ENCODE data around the gene AP1S1.
"Not testable (repeated sequence)": the region's sequence is repeated elsewhere in the genome, so short reads cannot be mapped to it uniquely, and the experiment has no call there.

AP1S1 gene

DNA sequence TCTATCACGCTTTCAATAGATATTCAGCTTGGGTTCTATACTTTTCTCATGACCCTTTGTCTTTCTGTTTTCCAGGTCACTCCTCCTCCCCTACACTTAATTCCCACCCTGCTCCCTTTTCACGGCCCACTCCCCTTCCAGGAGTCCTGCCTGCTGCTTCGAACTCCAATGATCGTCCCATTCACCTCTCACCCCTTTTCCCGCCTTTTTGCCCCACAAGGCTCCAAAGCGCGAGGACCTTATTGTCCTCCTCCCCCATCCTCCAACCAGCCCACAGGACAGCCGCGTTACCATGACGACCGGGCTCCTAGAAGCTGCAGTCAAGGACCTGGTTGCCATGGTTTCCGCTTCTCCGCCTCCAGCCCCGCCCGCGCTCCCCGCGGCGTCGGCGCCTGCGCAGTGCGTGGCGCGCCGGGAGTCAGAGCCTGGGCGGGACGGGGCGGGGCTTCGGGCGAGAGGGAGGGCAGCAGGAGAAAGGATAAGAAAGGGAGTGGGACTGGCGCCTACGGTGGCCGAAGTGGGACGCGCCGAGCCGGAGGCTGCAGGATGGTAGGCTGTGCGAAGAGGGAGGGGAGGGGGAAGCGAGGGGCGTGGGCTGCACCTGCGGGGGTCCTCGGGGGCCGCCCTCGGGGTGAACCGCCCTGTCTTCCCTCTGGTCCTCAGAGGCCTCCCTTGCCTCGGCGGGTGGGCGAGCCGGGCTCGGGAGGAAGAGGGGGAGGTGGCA is at the start of gene AP1S1:
TSS of gene AP1S1 (plus strand) at position 508 of the 724 bp plus-strand sequence. CDS start at position 547, 39 bp downstream.
- DNase-seq: peak; percentile 85

DNA sequence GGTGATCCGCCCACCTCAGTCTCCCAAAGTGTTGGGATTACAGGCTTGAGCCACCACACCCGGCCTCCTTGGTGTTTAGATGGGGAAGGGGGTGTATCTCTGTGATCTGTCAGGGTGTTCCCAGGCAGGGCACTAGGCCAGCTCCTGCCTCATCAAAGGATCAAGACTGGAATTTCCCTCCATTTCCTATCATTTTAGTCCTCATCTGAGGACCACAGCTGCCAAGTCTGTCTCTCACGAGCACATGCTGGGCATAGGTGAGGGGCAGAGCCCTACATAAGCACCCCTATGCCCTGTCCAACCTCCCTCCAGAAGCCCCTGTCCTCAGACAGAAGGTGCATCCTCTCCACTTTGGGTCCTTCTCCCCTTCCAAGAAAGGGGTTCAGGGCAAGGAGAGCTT is 49.5 kb upstream of the AP1S1 start:
- no peak for DNase-seq

DNA sequence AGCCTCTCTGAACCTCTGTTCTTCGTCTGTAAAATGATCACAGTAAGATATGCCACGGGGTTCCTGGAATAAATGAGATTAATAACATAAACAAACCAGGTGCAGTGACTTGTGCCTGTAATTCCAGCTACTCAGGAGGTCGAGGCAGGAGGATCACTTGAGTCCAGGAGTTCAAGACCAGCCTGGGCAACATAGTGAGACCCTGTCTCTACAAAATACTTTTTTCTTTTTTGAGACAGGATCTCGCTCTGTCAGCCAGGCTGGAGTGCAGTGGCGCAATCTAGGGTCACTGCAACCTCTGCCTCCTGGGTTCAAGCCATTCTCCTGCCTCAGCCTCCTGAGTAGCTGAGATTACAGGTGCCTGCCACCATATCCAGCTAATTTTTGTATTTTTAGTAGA is 49.0 kb upstream of the AP1S1 start:
- not testable (repeated sequence) for DNase-seq

DNA sequence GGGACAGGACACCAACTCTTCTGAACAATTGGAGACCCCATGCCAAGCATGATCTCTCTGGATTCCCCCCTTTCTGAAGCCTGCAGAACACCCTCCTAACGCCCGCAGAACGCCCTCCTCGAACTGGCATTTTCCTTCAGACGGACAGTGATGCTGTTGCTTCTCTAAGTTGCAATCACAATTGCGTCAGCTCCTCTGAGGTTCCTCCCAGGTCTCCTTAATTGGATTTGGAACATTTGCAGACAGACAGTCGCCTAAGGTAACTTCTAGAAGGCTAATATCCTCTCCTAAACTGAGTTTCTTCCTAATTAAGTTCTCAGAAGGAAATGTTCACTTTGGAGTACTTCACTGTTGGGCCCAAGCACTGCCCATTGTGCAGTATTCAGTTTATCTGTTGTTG is 47.9 kb upstream of the AP1S1 start:
- DNase-seq: no peak

DNA sequence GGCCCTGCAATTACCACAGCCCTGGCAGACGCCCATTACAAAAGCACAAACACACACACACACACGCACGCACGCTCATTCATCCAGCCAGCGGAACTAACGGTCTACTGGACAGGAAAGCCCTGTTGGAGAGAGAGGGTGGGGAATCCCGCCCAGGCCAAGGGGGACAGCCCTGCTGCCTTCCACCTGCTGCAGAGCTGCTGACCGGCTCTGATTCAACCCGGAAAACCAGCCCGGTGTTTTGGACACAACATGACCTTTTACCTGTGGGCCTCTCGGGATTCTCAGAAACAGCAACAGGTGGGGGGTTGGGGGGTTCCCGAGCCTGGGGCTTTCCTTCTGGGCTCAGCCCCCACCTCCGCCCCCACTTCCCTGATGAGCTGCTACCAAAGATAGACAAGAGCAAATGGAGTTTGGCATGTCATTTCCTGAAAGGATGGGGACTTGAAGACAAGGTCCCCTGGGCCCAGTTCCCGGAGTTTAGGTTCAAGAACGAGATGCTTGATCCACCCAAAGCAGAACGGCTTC is 45.9 kb upstream of the AP1S1 start:
- no peak for DNase-seq

DNA sequence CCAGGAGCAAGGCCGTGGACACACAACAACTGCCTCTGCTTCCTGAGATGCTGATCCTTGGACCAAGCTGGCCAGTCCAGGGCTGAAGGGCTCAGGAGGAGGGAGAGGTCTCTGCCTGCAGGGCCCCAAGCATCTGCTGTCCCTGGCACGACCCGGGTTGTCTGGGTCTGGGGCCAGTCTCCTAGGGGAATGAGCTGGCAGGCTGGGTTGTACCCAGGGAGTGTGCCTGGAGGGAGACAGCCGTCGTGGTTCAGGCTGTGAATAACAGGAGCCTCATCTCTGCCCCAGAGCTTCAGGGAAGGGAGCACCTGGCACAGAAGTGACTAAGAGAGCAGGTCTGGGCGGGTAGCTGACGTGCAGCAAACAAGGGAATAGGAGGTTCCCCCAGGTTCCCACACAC is 45.3 kb upstream of the AP1S1 start:
- DNase-seq: no peak

DNA sequence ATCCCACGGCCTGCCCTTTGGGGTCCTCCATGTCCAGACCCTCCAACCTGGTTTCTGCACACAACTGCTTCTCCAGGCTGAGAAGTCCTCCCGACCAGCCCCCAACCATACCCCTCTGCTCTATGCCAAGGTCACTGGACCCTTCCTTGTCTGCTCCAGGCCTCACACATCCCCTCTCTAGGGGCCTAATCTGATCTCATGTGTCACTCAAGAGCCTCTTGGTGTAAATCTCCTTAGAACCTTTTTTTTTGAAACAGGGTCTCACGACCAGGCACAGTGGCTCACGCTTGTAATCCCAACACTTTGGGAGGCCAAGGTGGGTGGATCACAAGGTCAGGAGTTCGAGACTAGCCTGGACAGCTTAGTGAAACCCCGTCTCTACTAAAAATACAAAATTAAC is 44.9 kb upstream of the AP1S1 start:
- no peak for DNase-seq

DNA sequence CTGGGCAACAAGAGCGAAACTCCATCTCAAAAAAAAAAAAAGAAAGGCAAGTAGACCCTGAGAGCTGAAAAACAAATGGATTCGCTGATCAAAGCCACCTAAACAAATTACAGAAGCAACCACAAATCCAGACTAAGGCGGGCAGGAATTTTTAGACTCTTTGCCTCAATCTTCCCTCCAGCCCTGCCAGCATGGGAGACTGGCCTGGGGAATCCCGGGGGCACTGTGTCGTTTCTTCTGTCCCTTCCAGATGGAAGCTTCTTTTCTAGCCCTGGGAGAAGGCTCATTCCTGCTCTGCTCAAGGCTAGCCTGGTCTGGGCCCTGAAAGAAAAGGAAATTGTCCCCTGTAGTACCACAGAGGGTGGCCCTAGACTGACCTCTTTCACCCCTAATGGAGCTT is 43.0 kb upstream of the AP1S1 start:
- DNase-seq: no peak

DNA sequence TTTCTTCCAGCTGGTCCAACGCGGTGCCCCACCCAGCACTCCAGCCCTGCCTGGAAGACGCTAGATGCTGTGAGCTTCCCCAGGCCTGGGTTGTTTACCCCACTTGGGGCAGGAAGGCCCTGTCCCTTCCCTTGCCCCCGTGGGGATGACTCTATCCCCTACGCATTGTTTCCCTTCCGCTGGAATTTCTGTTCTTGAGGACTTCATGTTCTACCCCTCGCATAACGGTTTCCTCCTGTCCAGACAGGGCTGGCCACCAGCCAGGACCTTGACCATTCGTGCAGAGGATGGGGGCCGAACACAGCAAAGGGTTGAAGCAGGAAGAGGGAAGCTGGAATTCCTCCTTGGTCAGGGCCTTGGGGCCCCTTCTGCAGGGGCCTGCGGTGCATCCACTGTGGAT is 42.0 kb upstream of the AP1S1 start:
- DNase-seq: no peak

DNA sequence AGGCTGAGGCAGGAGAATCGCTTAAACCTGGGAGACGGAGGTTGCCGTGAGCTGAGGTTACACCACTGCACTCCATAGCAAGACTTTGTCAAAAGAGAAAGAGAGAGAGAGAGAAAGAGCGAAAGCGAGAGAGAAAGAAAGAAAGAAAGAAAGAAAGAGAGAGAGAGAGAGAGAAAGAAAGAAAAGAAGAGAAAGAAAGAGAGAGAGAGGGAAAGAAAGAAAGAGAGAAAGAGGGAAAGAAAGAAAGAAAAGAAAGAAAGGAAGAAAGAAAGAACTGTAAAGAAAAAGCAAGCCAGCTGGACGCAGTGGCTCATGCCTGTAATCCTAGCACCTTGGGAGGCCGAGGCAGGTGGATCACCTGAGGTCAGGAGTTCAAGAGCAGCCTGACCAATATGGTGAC is 41.1 kb upstream of the AP1S1 start:
- not testable (repeated sequence) for DNase-seq

DNA sequence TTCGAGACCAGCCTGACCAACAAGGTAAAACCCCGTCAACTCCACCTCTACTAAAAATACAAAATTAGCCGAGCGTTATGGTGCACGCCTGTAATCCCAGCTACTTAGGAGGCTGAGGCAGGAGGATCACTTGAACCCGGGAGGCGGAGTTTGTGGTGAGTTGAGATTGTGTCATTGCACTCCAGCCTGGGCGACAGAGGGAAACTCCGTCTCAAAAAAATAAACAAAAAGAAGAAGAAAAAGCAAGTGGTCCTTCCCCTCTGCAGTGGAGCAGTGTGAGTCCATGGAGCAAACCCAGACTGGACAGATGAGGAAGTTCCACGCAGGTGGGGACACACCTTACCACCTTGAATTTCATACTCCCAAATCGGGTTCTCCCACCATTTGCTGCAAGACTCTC is 40.4 kb upstream of the AP1S1 start:
- DNase-seq: no peak

DNA sequence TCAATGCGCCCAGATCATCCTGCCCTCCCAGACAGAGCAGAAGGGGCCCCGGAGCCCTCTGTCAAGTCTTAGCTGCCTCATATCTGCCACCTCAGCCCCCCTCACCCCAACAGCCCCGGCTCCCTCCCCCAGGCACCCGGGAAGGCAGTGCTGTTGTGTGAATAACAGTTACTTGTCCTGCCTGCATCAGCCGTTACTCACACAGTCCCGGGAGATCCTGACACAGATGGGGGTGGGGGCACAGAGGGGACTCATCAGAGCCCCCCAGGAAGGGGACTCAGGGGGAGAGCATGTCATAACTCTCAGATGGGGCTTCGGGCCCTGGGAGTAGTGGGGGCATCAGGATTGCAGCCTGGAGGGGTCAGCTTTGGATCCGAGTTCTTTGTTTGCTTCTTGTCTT is 39.8 kb upstream of the AP1S1 start:
- DNase-seq: no peak

DNA sequence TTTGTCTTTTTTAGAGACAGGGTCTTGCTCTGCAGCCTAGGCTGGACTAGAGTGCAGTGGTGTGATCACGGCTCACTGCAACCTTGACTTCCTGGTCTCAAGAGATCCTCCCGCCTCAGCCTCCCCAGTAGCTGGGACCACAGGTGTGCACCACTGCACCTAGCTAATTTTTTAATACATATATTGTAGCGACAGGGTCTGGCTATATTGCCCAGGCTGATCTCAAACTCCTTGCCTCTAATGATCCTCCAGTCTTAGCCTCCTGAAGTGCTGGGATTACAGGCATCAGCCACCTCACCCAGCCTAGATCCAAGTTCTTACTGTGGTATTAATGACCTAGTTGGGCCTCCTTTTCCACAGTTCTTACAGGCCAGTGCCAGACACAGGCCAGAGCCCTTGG is 39.1 kb upstream of the AP1S1 start:
- no peak for DNase-seq

DNA sequence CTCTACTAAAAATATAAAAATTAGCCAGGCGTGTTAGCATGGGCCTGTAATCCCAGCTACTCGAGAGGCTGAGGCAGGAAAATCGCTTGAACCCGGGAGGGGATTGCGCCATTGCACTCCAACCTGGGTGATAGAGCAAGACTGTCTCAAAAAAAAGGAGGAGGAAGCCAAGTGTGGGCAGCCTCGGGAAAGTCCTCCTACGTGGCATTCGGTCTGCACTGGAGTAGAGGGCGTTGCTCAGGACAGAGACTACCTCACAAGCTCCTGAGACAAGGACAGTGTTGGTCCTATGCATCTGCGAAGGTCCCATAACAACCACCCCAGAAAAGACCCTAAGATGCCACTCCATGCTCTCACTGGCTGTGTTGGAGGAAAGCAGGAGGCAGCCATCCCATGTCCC is 37.4 kb upstream of the AP1S1 start:
- no peak for DNase-seq

DNA sequence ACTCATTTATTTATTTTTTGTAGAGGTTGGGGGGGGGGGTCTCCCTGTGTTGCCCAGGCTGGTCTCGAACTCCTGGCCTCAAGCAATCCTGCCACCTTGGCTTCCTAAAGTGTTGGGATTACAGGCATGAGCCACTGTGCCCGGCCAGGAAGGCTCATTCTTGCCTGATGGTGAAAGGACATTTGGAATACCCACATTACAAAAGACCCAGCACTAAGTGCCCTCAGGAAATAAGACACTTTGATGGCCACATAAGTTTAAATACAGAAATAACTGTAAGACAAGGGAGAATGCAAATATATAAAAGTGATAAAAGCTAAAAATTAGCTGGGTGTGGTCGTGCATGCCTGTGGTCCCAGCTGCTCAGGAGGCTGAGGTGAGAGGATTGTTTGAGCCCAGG is 35.4 kb upstream of the AP1S1 start:
- DNase-seq: no peak

DNA sequence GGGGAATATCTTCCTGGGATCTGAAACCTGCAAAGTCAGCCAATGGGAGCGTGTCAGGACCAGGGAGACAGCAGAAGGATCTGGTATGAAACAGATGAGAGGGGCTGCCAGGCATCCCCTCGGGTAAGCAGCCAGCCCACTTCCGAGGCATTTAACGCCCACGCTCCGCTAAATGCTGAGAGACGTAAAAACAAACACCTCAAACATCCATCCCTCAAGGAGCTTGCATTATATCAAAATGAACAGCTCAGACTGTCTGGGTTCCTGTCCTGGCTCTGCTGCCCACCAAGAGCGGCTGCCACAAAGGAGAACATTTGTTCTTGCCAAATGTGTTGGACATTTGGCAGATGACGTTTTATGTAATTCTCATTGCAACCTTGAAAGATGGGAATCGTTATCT is 34.4 kb upstream of the AP1S1 start:
- no peak for DNase-seq

DNA sequence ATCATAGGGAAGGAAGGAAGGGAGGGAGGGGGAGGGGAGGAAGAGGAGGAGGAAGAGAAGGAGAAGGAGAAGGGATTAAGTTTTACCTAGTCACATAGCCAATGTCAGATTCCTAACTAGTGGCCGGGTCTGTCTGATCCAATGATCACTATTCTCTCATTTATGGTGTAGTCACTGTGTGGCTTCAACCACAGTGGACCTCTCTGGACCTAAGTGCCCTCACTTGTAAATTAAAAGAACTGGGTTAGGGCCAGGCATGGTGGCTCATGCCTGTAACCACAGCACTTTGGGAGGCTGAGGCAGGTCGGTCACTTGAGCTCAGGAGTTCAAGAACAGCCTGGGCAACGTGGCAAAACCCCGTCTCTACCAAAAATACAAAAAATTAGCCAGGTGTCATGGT is 34.0 kb upstream of the AP1S1 start:
- DNase-seq: no peak

DNA sequence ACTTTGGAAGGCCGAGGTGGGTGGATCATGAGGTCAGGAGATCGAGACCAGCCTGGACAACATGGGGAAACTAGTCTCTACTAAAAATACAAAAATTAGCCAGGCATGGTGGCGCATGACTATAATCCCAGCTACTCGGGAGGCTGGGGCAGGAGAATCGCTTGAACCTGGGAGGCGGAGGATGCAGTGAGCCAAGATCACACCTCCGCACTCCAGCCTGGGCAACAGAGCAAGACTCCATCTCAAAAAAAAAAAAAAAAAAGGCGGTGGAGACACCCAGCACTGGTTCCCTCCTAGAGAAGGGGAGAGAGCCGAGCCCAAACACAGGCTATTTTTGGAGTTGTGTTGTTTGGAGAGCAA is 32.7 kb upstream of the AP1S1 start:
- not testable (repeated sequence) for DNase-seq

DNA sequence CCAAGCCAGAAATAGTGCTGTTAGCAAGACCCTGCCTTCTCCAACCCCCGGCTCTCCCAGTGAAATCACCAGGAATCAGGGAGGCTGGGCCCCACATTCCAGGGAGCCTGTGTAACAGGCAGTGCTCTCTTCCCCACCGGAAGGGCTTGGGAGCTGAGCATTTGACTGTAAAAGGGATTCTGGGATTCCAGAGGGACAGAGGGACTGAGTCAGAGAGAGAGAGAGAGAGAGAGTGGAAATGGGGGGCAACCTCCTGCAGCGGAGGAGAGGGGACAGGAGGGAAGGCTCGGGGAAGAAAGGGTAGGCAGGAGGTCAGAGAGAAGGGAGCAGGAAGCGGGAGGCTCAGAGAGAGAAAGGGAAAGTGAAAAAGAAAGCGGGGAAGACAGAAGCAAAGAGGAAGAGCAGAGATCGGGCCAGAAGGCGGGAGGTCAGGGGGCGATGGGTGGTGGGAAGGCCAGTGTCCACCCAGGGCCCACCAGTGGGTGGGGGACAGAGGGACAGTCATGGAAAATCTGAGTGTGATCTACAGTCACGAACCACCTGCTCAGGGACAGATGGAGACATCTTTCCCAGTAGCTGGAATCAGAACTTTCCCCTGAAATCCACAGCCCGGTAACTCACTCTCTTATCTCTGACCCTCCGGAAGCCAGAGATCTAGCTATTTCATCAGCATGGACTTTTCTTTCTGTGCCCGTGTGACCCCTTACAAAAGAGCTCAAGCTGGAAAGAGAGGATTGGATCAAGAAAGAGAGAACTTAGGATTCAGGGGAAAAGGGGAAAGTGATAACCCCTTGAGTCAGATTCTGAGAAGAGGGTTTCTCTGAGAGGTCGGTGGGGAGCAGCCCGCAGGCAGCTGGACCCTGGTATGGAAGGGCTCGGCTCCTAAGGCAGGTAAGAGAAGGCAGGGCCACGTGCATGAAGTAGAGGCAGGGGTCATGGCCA is 32.0 kb upstream of the AP1S1 start:
- DNase-seq: no peak

DNA sequence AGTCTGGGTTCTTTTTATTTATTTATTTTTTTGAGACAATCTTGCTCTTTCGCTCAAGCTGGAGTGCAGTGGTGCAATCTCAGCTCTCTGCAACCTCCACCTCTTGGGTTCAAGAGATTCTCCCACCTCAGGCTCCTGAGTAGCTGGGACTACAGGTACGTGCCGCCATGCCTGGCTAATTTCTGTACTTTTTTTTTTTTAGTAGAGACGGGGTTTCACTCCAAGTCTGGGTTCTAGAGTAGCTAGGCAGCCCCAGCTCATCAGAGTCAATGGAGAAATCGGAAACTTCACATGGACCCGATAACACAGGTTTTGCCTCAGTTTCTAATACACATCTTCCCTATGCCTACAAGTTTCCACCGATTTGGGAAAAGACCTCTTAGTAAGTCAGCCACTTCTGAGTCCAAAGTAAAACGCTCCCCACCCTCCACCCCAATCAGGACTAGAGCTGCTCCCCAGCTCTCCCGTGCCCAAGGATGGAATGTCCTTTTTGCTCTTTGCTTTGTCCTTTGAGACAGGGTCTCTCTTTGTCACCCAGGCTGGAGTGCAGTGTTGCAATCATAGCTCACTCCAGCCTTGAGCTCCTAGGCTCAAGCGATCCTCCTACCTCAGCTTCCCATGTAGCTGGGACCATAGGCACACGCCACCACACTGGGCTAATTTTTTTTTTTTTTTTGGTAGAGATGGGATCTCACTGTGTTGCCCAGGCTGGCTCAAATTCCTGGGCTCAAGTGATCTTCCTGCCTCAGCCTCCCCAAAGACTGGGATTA is 31.2 kb upstream of the AP1S1 start:
- DNase-seq: no peak

DNA sequence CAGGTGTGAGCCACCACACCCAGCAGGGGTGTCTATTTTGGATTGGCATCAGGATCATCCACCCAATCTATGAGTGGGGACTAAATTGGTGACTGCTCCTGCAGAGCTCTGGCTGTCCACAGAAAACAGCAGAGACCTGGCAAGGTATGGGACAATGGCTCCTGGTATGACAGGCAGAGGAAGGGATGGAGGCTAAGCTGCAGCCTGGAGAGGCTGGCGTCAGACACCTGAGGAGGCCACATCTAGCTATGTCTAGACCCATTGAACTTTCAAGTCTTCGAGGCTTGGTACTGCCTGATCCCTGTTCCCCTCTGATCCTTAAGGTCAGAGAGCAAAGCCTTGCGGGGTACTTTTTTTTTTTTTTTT is 30.6 kb upstream of the AP1S1 start:
- no peak for DNase-seq

DNA sequence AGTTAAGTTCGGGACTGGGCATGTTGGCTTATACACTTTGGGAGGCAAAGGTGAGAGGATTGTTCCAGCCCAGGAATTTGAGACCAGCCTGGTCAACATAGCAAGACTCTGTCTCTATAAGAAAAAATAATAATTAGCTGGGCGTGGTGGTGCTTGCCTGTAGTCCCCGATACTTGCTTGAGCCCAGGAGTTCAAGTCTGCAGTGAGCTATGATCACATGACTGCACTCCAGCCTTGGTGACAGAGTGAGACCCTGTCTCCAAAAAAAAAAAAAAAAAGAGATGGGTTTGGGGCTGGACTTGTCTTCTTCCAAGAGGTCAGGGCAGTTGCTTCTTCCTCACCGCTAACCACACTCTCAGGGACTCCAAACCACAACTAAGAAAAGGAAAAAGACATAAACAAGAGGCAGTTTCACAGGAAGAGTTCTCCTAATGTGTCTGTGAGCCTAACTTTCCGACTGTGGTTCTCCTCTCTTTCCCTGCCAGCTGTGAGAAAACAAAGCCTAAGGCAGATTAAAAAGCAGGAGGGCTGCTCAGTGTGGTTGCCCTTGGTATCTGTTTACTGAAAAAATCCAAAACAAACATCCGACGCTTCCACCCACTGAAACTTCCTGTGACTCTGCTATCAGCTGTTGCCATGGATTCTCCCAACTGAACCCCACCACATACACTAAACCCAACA is 29.8 kb upstream of the AP1S1 start:
- DNase-seq: no peak

Measured in NCI-H446 treated with DMSO at 0.1 percent for 48 hours (cell line).